Choroid plexus epithelial cell (primary cell): Measurements from ENCODE around the gene OR1J4.

Experiments used
- DNase-seq: peaks from one replicate; pipeline ENCODE4 v3.0.0-alpha.2; 2010; ENCODE audit warnings: low read depth
- H3K4me3 ChIP-seq: 2 replicates; pipeline ENCODE4 v1.5.1; 2011; ENCODE audit warnings: low read depth, mild to moderate bottlenecking, control low read depth, low read length, moderate library complexity
- TF ChIP-seq, protein P1 (sequence below): conservative IDR thresholded peaks from 2 replicates; pipeline ENCODE4 v1.5.1; 2011; ENCODE audit warnings: low read depth, mild to moderate bottlenecking, control low read depth, inconsistent platforms, low read length, moderate library complexity

The OR1J4 gene

DNA sequence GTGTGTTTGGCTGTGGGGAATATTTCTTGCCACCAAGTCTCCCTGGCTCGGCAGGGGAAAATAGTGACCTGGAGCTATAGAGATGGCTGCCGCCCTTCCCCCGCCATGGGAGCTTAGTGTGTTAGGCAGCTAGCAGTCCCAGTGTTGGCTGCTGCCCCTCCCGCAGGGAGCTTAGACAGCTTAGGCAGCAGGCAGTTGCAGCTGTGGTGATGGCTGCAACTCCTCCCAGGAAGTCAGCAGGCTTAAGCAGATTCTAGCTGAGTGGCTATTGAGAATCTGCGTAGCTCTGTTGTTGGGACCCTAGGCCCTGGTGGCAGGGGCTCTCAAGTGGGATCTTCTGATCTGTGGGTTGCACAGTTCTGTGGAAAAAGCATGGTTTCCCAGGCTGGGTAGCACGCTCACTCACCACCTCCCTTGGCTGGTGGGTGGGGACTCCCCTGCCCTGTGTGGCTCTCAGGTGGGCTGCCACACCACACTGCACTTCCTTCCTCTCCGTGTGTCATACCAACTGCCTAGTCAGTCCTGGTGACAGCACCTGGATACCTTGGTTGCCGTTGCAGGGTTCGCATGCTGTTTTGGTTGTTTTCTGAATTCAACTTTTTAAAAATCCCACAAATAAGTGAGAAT lies 43.3 kb downstream of the OR1J4 start:
- DNase-seq: no peak
- H3K4me3 ChIP-seq: no peak overlapping the region
- TF ChIP-seq, protein P1, sequence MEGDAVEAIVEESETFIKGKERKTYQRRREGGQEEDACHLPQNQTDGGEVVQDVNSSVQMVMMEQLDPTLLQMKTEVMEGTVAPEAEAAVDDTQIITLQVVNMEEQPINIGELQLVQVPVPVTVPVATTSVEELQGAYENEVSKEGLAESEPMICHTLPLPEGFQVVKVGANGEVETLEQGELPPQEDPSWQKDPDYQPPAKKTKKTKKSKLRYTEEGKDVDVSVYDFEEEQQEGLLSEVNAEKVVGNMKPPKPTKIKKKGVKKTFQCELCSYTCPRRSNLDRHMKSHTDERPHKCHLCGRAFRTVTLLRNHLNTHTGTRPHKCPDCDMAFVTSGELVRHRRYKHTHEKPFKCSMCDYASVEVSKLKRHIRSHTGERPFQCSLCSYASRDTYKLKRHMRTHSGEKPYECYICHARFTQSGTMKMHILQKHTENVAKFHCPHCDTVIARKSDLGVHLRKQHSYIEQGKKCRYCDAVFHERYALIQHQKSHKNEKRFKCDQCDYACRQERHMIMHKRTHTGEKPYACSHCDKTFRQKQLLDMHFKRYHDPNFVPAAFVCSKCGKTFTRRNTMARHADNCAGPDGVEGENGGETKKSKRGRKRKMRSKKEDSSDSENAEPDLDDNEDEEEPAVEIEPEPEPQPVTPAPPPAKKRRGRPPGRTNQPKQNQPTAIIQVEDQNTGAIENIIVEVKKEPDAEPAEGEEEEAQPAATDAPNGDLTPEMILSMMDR: no peak

DNA sequence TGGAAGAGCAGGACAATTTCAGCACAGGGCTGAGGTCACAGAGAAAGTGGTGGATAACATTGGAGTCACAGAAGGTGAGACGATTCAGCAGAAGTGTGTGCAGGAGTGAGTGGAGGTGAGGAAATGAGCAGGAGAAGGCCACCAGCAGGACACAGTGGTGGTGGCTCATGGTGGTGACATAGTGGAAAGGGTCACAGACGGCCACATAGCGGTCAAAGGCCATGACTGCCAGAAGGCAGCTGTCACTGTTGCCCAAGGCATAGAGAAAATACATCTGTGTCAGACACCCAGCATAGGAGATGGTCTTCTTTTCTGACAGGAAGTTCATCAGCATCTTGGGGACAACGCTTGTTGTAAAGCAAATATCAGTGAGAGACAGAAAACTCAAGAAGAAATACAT lies 49.0 kb downstream of the OR1J4 start:
- no peak overlapping the region for H3K4me3 ChIP-seq
- TF ChIP-seq, protein P1: no peak

More for the DNA sequence above, 49.0 kb downstream of the OR1J4 start:
- DNase-seq: no peak
